SKM-1 (cell line): ENCODE measurements around the gene PPP1R13B.
"Not testable (repeated sequence)": the region's sequence is repeated elsewhere in the genome, so short reads cannot be mapped to it uniquely, and the experiment has no call there.

ENCODE experiments used
- DNase-seq: peaks from one replicate; lab custom pipeline; 2025; ENCODE audit not compliant: unreplicated experiment; lab: John Stamatoyannopoulos, UW

Gene PPP1R13B

GRCh38 chr14:103801459-103801858, 45.9 kb downstream of the PPP1R13B start:
- DNase-seq, result no peak

DNA sequence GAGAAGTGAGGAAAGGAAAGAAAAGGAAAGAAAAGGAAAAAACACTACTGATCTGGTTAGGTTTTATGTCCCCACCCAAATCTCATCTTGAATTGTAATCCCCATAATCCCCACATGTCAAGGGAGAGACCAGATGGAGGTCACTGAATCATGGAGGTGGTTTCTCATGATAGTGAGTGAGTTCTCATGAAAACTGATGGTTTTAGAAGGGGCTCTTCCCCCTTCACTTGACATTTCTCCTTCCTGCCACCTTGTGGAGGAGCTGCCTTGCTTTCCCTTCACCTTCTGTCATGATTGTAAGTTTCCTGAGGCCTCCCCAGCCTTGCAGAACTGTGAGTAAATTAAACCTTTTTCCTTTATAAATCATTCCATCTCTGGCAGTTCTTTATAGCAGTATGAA, 54.2 kb downstream of the PPP1R13B start:
- DNase-seq, result not testable (repeated sequence)

DNA sequence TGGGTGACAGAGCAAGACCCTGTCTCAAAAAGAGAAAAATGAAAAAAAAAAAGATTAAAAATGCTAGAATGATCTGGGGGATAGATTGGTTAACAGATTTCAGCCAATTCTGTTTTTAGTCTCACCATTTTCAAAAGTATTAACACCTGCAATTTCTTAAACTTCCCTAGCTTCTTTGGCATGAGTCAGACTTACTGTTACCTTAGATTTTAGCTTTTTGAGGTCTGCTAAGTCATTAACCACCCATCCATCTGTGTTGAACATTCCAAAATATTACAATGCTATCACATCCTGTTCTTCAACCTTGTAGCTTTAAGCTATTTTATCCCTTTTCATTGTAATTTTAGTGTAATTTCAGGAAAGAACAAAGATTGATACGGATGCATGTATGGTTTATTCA, 59.3 kb downstream of the PPP1R13B start:
- no peak for DNase-seq

DNA sequence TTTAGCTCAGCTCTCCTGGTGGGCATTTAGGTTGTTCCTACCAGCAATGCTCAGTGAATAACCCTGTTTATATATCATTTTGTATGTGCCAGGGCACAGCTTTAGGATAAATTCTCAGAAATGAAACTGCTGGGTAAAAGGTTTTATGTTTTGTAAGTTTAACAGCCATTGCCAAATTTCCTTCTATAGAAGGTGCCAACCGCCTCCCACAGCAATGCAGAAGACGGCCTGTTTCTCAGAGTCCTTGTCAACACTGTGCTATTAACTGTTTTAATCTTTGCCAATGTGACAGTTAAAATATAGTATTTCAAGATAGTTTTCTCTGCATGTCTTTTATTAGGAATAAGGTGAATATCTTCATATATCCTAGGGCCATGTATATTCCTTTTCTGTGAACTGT, 65.0 kb downstream of the PPP1R13B start:
- no peak for DNase-seq

GRCh38 chr14:103776319-103776718, 71.1 kb downstream of the PPP1R13B start:
- DNase-seq, result not testable (repeated sequence)

GRCh38 chr14:103775506-103775905, 71.9 kb downstream of the PPP1R13B start:
- no peak for DNase-seq

DNA sequence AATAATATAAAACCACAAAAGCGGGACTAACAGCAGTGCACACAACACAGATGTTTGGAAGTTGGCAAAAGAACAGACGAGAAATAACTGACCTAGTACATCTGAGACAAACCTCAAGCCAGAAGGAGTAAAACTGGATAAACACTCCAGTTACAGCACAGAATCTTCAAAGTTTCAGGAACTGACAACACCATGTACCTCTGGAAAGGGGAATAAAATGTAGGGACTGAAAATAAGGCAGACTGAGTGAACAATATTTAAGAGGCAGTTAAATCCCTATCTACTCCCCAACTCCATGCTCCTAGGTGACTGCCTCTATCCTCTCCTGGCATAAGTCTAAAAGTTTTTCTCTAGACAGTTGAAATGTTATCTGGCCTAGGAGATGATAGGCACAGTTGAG, 73.9 kb downstream of the PPP1R13B start:
- no peak for DNase-seq

- no peak for DNase-seq
Observed at GRCh38 chr14:103772078-103772712, 75.2 kb downstream of the PPP1R13B start.

DNA sequence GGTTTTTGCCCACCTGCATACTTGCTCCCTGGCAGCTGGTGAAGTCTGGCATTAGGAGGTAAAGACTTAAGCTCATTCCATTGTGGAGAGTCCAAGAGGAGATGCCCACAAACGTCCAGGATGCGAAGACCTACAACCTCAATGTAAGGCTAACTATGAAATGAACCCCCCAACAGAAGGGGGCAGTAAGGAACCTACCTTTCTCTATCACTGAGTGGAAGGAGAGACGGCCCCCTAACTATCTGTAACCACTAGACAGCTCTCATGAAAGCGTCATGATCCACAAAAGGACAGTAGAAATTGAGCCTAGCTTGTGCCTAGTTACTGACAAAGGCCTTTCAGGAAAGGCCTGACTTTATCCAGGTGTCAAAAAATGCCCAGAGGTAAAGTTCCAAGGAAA, 76.5 kb downstream of the PPP1R13B start:
- DNase-seq, result no peak

- no peak for DNase-seq
Observed at GRCh38 chr14:103770500-103770899, 76.9 kb downstream of the PPP1R13B start.

- no peak for DNase-seq
Observed at GRCh38 chr14:103767336-103767894, 80.0 kb downstream of the PPP1R13B start.

- DNase-seq, result no peak
Observed at GRCh38 chr14:103765526-103765925, 81.8 kb downstream of the PPP1R13B start.

DNA sequence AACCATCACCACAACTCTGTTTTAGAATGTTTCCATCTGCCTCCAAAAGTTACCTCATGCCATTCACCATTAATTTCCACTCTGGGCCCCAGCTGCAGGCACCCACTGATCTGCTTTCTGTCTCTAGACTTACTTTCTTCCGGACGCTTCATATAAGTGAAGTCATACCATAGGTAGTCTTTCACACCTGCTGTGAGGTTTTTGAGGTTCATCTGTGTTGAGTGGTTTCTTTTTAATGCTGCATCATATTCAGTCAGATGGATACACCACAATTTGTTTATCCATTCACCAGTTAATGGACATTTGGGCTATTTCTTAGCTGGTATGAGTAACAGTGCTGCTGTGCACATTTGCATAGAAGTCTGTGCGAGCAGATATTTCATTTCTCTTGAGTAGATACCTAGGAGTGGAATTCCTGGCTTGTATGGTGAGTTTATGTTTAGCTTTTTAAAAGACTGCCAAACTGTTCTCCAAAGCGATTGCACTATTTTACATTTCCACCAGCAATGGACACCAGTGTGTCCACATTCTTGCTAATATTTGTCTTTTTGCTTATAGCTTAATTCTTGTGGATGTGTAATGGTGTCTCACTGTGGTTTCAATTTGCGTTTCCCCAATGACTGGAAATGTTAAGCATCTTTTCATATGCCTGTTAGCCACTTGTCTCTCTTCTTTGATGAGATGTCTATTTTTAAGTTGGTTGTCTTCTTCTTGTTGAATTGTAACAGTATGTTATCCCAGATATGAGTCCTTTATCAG, 83.5 kb downstream of the PPP1R13B start:
- DNase-seq, result no peak

GRCh38 chr14:103762541-103762940, 84.8 kb downstream of the PPP1R13B start:
- no peak for DNase-seq

DNA sequence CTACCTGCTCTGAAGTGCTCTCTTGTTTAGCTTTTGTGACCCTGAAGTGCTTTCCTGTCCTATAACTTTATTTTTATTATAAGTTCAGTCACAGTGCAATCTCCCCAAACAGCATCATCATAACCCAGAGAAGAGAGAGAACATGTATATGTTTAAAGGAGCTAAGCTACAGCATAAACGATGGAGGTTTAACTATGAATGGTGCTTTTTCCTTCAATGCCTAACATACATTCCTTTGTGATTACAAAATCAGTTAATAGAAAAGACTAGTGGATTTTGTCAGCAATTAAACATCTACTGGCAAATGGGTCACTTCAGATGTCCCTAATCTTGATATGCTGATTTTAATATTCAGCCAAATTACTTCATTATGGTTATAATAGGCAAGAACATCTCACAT, 85.3 kb downstream of the PPP1R13B start:
- DNase-seq, result no peak

- no peak for DNase-seq
Observed at GRCh38 chr14:103758059-103758776, 89.2 kb downstream of the PPP1R13B start.

DNA sequence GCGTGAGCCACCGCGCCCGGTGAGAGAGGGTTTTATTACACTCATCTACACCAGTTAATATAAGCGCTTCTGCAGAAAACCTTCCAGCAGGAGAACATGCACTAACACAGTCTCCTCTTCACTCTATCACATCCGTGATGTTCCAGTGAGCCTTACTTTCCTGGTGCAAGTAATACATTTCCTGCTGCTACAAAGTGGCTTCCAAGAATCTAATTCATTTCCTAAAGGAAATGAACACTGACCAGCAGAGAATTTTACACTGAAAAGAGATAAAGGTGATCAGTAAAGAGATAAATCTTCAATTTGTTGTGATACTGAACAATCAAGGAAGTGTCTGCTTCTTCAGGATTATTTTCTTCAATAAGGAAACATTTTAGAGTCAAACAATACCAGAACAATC, 92.3 kb downstream of the PPP1R13B start:
- no peak for DNase-seq

DNA sequence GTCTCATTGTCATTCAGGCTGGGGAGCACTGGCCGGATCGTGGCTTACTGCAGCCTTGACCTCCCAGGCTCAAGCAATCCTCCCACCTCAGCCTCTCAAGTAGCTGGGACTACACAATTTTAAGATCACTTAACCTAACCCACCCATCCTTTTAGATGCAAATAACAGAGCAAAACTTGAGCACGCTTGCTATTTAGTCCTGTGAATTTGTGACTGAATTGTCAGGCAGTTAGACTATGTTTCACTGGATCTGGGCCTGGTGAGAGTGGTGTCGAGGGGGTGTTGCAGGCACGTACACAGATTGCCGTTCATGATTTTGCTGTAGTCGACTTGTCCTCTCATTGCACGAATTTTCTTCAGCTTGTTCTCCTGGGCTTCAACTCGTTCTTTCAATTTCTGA, 93.6 kb downstream of the PPP1R13B start:
- DNase-seq, result no peak

DNA sequence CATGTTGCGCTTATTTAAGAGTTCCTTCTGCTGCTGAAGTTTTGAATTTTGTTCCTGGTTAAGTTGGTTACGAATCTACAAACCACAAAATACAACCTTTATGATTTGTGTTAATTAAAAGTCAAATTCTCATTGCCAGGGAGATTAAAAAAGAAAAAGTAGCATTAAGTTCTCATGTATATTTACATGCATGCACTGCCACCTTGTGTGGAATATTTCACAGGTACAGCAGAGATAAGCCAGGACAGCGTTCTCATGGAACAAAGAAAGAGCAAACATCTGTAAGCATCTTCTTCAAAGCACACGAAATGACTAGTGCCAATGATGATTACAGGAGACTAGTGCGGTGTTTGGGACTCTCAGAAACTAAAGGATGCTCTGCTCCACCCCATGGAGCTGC, 97.5 kb downstream of the PPP1R13B start:
- no peak for DNase-seq

GRCh38 chr14:103749452-103749851, 97.9 kb downstream of the PPP1R13B start:
- no peak for DNase-seq

DNA sequence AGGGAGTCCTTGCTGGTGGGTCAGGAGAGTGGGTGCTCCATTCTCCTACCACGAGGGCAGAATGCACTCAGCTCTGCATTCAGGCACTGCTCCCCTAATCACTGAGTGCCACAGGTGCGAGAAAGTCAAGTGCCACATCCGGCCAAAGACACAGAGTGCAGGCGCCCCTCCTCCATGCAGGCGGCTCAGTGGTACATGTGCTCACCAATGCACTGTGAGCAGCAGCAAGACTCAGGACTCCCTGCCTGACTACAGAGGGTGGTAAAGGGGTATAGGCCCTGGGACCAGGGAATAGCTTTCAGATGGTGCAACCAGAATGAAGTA, 98.9 kb downstream of the PPP1R13B start:
- DNase-seq, result no peak

DNA sequence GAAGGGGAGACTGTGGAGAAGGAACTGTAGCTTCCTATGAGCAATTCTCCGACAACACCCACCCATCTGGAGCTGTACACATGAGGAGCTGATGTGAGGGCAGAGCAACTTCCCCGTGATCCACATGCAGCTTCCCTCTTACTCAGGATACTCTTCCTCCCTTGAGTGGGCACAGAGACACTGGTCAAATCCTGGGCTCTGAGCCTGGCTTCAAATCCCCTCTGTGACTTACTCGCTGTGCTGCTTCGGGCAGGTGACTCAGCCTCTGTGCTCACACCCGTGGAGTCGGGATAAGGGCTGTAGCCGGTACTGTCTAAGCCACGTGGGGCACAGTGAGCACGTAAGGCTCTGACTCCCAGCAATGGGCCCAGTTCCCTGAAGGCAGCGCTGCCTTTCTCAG, 100.7 kb downstream of the PPP1R13B start:
- no peak for DNase-seq
